Mesothelial cell of epicardium (in vitro differentiated cells): ENCODE results near the gene SLC4A2. TPM values are rescaled to one million over a fixed set of nuclear protein-coding genes. Genes with fewer than 3 reads are reported as not detected.

Source experiments
- DNase-seq, 2 experiments: peaks; one replicate each; pipeline ENCODE4 v3.0.0; 2021; ENCODE audit warnings: low spot score in 2 of 2; ENCODE audit not compliant: unreplicated experiment in 2 of 2
- H3K27ac Mint-ChIP-seq: 2 replicates; pipeline ENCODE4 v1.8.0; 2021; ENCODE audit warnings: mixed read lengths
- H3K27me3 Mint-ChIP-seq: 2 replicates; pipeline ENCODE4 v1.8.0; 2021; ENCODE audit warnings: low read depth, mixed read lengths
- H3K36me3 Mint-ChIP-seq: 2 replicates; pipeline ENCODE4 v1.8.0; 2021; ENCODE audit warnings: mixed read lengths
- H3K4me1 Mint-ChIP-seq: 2 replicates; pipeline ENCODE4 v1.8.0; 2021; ENCODE audit warnings: mixed read lengths
- H3K4me3 Mint-ChIP-seq: 2 replicates; pipeline ENCODE4 v1.8.0; 2021; ENCODE audit warnings: mild to moderate bottlenecking, moderate library complexity, mixed read lengths
- H3K9me3 Mint-ChIP-seq: 2 replicates; pipeline ENCODE4 v1.8.0; 2021; ENCODE audit warnings: mixed read lengths
- total RNA-seq: library from RNA; stranded (reverse); gene quantifications from 3 replicates; pipeline ENCODE4 v1.2.1, GENCODE V29; 2021
- TF ChIP-seq, protein P1 (sequence below): fragments of 200-600 bp; sonication (generic); IDR thresholded peaks from one replicate; pipeline ENCODE4 v1.5.0; 2021; ENCODE audit warnings: antibody characterized with exemption; ENCODE audit not compliant: unreplicated experiment

The SLC4A2 gene
- total RNA-seq, 1 donor from 2014 or later = 243 TPM

DNA sequence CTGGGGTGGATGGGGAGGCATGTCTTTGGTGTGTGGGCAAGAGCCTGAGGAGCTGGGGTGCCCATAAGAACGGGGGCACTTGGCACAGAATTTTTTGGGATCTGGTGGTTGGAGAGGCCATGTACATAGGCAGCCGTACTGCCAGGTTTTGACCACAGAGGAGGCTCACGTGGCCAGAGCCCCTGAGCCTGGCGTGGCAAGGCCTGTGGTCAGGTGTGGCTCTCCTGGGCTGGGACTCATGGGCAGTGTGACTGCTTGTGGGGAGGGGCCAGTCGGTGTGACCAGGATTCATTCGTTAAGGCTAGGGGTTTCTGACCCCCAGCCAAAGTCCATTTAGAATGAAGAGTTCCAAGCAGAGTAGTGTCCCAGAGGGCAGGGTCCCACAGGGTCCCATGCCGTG, 65.1 kb downstream of the SLC4A2 start:
- Mint-ChIP-seq H3K36me3 (peaks cover 33% of the 10 kb centered on the region), H3K9me3 (no peaks in the 10 kb centered on the region), H3K4me1 (peaks cover 17% of the 10 kb centered on the region), H3K27ac (no peak overlapping the region), H3K27me3 (peaks cover 2% of the 10 kb centered on the region), H3K4me3 (no peak overlapping the region)
- TF ChIP-seq, protein P1, sequence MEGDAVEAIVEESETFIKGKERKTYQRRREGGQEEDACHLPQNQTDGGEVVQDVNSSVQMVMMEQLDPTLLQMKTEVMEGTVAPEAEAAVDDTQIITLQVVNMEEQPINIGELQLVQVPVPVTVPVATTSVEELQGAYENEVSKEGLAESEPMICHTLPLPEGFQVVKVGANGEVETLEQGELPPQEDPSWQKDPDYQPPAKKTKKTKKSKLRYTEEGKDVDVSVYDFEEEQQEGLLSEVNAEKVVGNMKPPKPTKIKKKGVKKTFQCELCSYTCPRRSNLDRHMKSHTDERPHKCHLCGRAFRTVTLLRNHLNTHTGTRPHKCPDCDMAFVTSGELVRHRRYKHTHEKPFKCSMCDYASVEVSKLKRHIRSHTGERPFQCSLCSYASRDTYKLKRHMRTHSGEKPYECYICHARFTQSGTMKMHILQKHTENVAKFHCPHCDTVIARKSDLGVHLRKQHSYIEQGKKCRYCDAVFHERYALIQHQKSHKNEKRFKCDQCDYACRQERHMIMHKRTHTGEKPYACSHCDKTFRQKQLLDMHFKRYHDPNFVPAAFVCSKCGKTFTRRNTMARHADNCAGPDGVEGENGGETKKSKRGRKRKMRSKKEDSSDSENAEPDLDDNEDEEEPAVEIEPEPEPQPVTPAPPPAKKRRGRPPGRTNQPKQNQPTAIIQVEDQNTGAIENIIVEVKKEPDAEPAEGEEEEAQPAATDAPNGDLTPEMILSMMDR = no peak
- DNase-seq = no peak

- Mint-ChIP-seq H3K27ac (no peak overlapping the region), H3K36me3 (peaks cover 34% of the 10 kb centered on the region), H3K4me3 (peak overlapping the region; percentile 61)
Measured at GRCh38 chr7:151124899-151125399, 65.6 kb downstream of the SLC4A2 start.

GRCh38 chr7:151125470-151125845, 66.1 kb downstream of the SLC4A2 start:
- peaks cover 17% of the 10 kb centered on the region for H3K4me1 Mint-ChIP-seq
- TF ChIP-seq, protein P1 = no peak
- peak in 1 of 2 experiments; percentile 61 for DNase-seq
- peak overlapping the region; percentile 61 for H3K4me3 Mint-ChIP-seq
- H3K27ac Mint-ChIP-seq = peak overlapping the region; percentile 43
- peaks cover 35% of the 10 kb centered on the region for H3K36me3 Mint-ChIP-seq
- H3K9me3 Mint-ChIP-seq = no peaks in the 10 kb centered on the region
- peaks cover 2% of the 10 kb centered on the region for H3K27me3 Mint-ChIP-seq

More at GRCh38 chr7:151124899-151125399, 65.6 kb downstream of the SLC4A2 start:
- no peaks in the 10 kb centered on the region for H3K9me3 Mint-ChIP-seq
- TF ChIP-seq, protein P1 = no peak
- H3K27me3 Mint-ChIP-seq = peaks cover 2% of the 10 kb centered on the region
- DNase-seq = no peak
- peaks cover 17% of the 10 kb centered on the region for H3K4me1 Mint-ChIP-seq

DNA sequence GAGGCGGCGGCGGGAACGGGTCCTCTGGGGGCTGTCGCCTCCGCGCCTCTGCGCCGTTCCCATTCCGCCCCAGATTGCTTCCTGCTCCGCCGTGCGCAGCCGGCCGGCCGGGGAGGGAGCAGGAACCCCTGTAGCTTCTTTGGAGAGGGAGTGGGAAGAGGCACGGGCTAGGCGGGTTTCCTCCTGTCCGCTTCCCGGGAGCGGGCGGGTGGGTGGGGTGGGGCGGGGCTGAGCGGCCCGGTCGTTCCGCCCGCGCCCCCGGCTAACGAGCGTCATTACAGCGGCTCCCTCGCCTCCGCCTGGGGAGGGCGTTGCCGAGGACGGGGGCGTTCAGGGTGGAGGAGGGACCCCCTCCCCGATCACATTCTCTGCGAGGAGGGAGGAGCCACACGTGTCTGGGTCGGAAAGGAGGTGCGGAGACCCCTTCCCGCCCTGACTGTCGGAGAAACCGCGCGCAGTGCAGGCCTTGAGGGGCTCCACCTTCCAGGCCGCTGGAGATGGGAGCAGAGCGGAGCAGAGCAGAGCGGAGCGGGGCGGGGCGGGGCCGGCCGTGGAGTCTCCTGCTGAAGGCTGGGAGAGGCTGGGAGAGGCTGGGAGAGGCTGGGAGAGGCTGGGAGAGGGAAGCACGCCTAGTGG, 66.6 kb downstream of the SLC4A2 start:
- TF ChIP-seq, protein P1 = no peak
- Mint-ChIP-seq H3K4me3 (peak overlapping the region; percentile 61), H3K27me3 (peaks cover 2% of the 10 kb centered on the region), H3K36me3 (peaks cover 30% of the 10 kb centered on the region), H3K4me1 (peaks cover 17% of the 10 kb centered on the region), H3K27ac (peak overlapping the region; percentile 43), H3K9me3 (no peaks in the 10 kb centered on the region)
- no peak for DNase-seq

Other genes starting within 250 kb of the SLC4A2 start
- gene AOC1, start 207.1 kb upstream of the SLC4A2 start, total RNA-seq = not detected in 3 replicates
- gene KCNH2, start 81.3 kb upstream of the SLC4A2 start, total RNA-seq = 11.2 to 12.3 TPM (median 11.7 TPM) in 3 replicates
- gene NOS3, start 68.6 kb upstream of the SLC4A2 start, total RNA-seq = 6.0 to 7.8 TPM (median 6.6 TPM) in 3 replicates
- gene ATG9B, start 35.1 kb upstream of the SLC4A2 start, total RNA-seq = 10.6 to 14.0 TPM (median 11.8 TPM) in 3 replicates
- 39.8 to 48.0 TPM (median 40.7 TPM) in 3 replicates for gene ABCB8, start 31.1 kb upstream of the SLC4A2 start, total RNA-seq
- gene ASIC3, start 11.1 kb upstream of the SLC4A2 start, total RNA-seq = 6.1 to 7.9 TPM (median 7.2 TPM) in 3 replicates
- 17.0 to 17.5 TPM (median 17.4 TPM) in 3 replicates for gene CDK5, start 1.7 kb upstream of the SLC4A2 start, total RNA-seq
- gene FASTK, start 21.2 kb downstream of the SLC4A2 start, total RNA-seq = 86.8 to 97.6 TPM (median 92.5 TPM) in 3 replicates
- 34.7 to 38.4 TPM (median 36.5 TPM) in 3 replicates for gene TMUB1, start 23.9 kb downstream of the SLC4A2 start, total RNA-seq
- gene AGAP3, start 26.9 kb downstream of the SLC4A2 start, total RNA-seq = 134 to 146 TPM (median 141 TPM) in 3 replicates
- gene GBX1, start 108.1 kb downstream of the SLC4A2 start, total RNA-seq = 0.20 TPM in 1 of 3 replicates, not detected in the others
- not detected in 3 replicates for gene ASB10, start 127.7 kb downstream of the SLC4A2 start, total RNA-seq
- not detected in 3 replicates for gene H2BK1, start 150.9 kb downstream of the SLC4A2 start, total RNA-seq
- 44.9 to 46.2 TPM (median 45.6 TPM) in 3 replicates for gene ABCF2, start 167.6 kb downstream of the SLC4A2 start, total RNA-seq
- 55.1 to 56.5 TPM (median 56.2 TPM) in 3 replicates for gene CHPF2, start 172.9 kb downstream of the SLC4A2 start, total RNA-seq
- gene SMARCD3, start 189.1 kb downstream of the SLC4A2 start, total RNA-seq = 114 to 119 TPM (median 116 TPM) in 3 replicates